ENCODE data around the gene SKA1.

- TF ChIP-seq CTCF (IDR thresholded peaks at IDR 0.05; ENCODE audit: poor library complexity, severe bottlenecking) (no peak), REST (IDR thresholded peaks at IDR 0.05; ENCODE audit: borderline replicate concordance) (no peak), MXI1 (conservative IDR thresholded peaks at IDR 0.05; ENCODE audit: poor library complexity, severe bottlenecking) (no peak), EZH2 (IDR thresholded peaks at IDR 0.05; ENCODE audit: borderline replicate concordance, insufficient read depth, low read length, poor library complexity, severe bottlenecking) (no peak)
These were observed 5.2 kb upstream of the SKA1 start for GRCh38 chr18:50369672-50370071.

All from neural cell (in vitro differentiated cells).